IMR-90 (cell line): ENCODE data around the gene SEZ6L2. TPM values are rescaled to one million over a fixed set of nuclear protein-coding genes. Genes with fewer than 3 reads are reported as not detected.

ENCODE experiments used
- ATAC-seq: fragments of 200-7000 bp; cut with Tn5 transposase; 2 replicates; pipeline ENCODE4 v1.9.1; 2020; ENCODE audit warnings: low read depth, mild to moderate bottlenecking, moderate library complexity
- BruUV-seq: library from RNA; stranded (reverse); fragments of 400-500 nt; replicated peaks from 2 replicates; lab custom pipeline; 2021; lab: Mats Ljungman, UMichigan
- CTCF ChIA-PET: fragments of 300-600 bp; formaldehyde crosslinking; extraction: SDS; loops from one replicate; lab custom pipeline; 2021; ENCODE audit warnings: antibody characterized with exemption; lab: Yijun Ruan, JAX
- POLR2A ChIA-PET: fragments of 300-600 bp; sonication (Branson Sonifier 250); formaldehyde crosslinking; loops from one replicate; lab custom pipeline; 2022; ENCODE audit warnings: antibody characterized with exemption; ENCODE audit not compliant: unreplicated experiment; lab: Charles Lee
- DNase-seq: peaks from one replicate; pipeline ENCODE4 v3.0.0; 2013
- H2AFZ ChIP-seq: replicated peaks from 2 replicates; pipeline ENCODE3; 2013; ENCODE audit warnings: low read length, mild to moderate bottlenecking; ENCODE audit not compliant: poor library complexity
- H2AK5ac ChIP-seq: 2 replicates; pipeline ENCODE4 v1.6.1; 2013; ENCODE audit warnings: low read depth, low read length, inconsistent platforms
- H2AK9ac ChIP-seq: replicated peaks from 2 replicates; pipeline ENCODE3; 2013; ENCODE audit warnings: mild to moderate bottlenecking, low read depth, low read length, moderate library complexity; ENCODE audit not compliant: poor library complexity
- H2BK120ac ChIP-seq: 2 replicates; pipeline ENCODE4 v1.6.1; 2013; ENCODE audit warnings: low read depth, low read length, inconsistent platforms
- H2BK15ac ChIP-seq: 3 replicates; pipeline ENCODE4 v1.6.1; 2013; ENCODE audit warnings: low read depth, low read length, inconsistent platforms
- H2BK20ac ChIP-seq: 2 replicates; pipeline ENCODE4 v1.6.1; 2013; ENCODE audit warnings: low read depth, mild to moderate bottlenecking, inconsistent platforms, low read length, moderate library complexity
- H2BK5ac ChIP-seq: 2 replicates; pipeline ENCODE4 v1.6.1; 2013; ENCODE audit warnings: mild to moderate bottlenecking, low read depth, low read length, inconsistent platforms; ENCODE audit not compliant: poor library complexity, severe bottlenecking
- H3K14ac ChIP-seq: replicated peaks from 2 replicates; pipeline ENCODE4 v1.6.1; 2013; ENCODE audit warnings: low read depth, low read length, inconsistent platforms
- H3K18ac ChIP-seq: 2 replicates; pipeline ENCODE4 v1.6.1; 2013; ENCODE audit warnings: low read depth, low read length, control low read depth
- H3K23ac ChIP-seq: 2 replicates; pipeline ENCODE4 v1.6.1; 2013; ENCODE audit warnings: low read depth, low read length, inconsistent platforms
- H3K27ac ChIP-seq: 2 replicates; pipeline ENCODE4 v1.5.1; 2013; ENCODE audit warnings: mild to moderate bottlenecking, control low read depth, low read length; ENCODE audit not compliant: insufficient read depth
- H3K27me3 ChIP-seq: 2 replicates; pipeline ENCODE4 v1.6.1; 2013; ENCODE audit warnings: low read length; ENCODE audit not compliant: control insufficient read depth, insufficient read depth
- H3K36me3 ChIP-seq: 2 replicates; pipeline ENCODE4 v1.6.1; 2013; ENCODE audit warnings: low read length, mixed read lengths; ENCODE audit not compliant: control insufficient read depth, insufficient read depth
- H3K4ac ChIP-seq: 2 replicates; pipeline ENCODE4 v1.6.1; 2013; ENCODE audit warnings: low read depth, low read length, inconsistent platforms
- H3K4me1 ChIP-seq: 2 replicates; pipeline ENCODE4 v1.6.1; 2013; ENCODE audit warnings: low read length, mixed read lengths; ENCODE audit not compliant: control insufficient read depth, insufficient read depth
- H3K4me2 ChIP-seq: 2 replicates; pipeline ENCODE4 v1.6.1; 2013; ENCODE audit warnings: low read depth, mild to moderate bottlenecking, control low read depth, low read length, moderate library complexity
- H3K4me3 ChIP-seq: 2 replicates; pipeline ENCODE4 v1.5.1; 2013; ENCODE audit warnings: low read depth, mild to moderate bottlenecking, control low read depth, low read length, moderate library complexity; ENCODE audit not compliant: insufficient read depth
- H3K56ac ChIP-seq: 2 replicates; pipeline ENCODE4 v1.6.1; 2013; ENCODE audit warnings: low read length, inconsistent platforms; ENCODE audit not compliant: insufficient read depth; ENCODE audit errors: extremely low read depth
- H3K79me1 ChIP-seq, 2 experiments: 2 replicates each; pipeline ENCODE4 v1.6.1; 2013; ENCODE audit warnings: low read length in 2 of 2, inconsistent platforms in 1 of 2, low read depth in 1 of 2
- H3K9ac ChIP-seq: 2 replicates; pipeline ENCODE4 v1.6.1; 2013; ENCODE audit warnings: low read depth, low read length, control low read depth
- H3K9me1 ChIP-seq: 2 replicates; pipeline ENCODE4 v1.6.1; 2013; ENCODE audit warnings: low read length, inconsistent platforms; ENCODE audit not compliant: insufficient read depth
- H3K9me3 ChIP-seq: 2 replicates; pipeline ENCODE4 v1.6.1; 2013; ENCODE audit warnings: low read length; ENCODE audit not compliant: control insufficient read depth, insufficient read depth
- H4K20me1 ChIP-seq: 2 replicates; pipeline ENCODE4 v1.6.1; 2013; ENCODE audit warnings: low read length, inconsistent platforms; ENCODE audit not compliant: insufficient read depth
- H4K5ac ChIP-seq: 2 replicates; pipeline ENCODE4 v1.6.1; 2013; ENCODE audit warnings: mild to moderate bottlenecking, low read depth, low read length, control low read depth
- H4K8ac ChIP-seq, 2 experiments: 2 replicates each; pipeline ENCODE4 v1.6.1; 2013; ENCODE audit warnings: low read depth in 2 of 2, low read length in 2 of 2, control low read depth in 1 of 2, inconsistent platforms in 1 of 2
- H4K91ac ChIP-seq: 2 replicates; pipeline ENCODE4 v1.6.1; 2013; ENCODE audit warnings: low read depth, low read length, inconsistent platforms; ENCODE audit not compliant: insufficient read depth
- BHLHE40 ChIP-seq: fragments of 150-350 bp; IDR thresholded peaks from 2 replicates; pipeline ENCODE4 v1.6.1; 2016; ENCODE audit warnings: mild to moderate bottlenecking, low read depth, low read length
- CHD1 ChIP-seq: IDR thresholded peaks from 2 replicates; pipeline ENCODE4 v1.6.1; 2012; ENCODE audit warnings: low read depth, low read length, improper control_type of control experiment
- FOS ChIP-seq: fragments of 150-350 bp; IDR thresholded peaks from 2 replicates; pipeline ENCODE4 v1.6.1; 2016; ENCODE audit warnings: low read depth, low read length
- MAZ ChIP-seq: IDR thresholded peaks from 2 replicates; pipeline ENCODE4 v1.6.1; 2012; ENCODE audit warnings: low read depth, mild to moderate bottlenecking, low read length, improper control_type of control experiment, moderate library complexity, borderline replicate concordance
- MXI1 ChIP-seq: IDR thresholded peaks from 2 replicates; pipeline ENCODE4 v1.6.1; 2012; ENCODE audit warnings: low read depth, mild to moderate bottlenecking, low read length, moderate library complexity, borderline replicate concordance
- NFE2L2 ChIP-seq: fragments of 150-350 bp; IDR thresholded peaks from 2 replicates; pipeline ENCODE4 v1.6.1; 2016; ENCODE audit warnings: low read depth, mild to moderate bottlenecking, low read length
- POLR2A ChIP-seq: IDR thresholded peaks from 2 replicates; pipeline ENCODE4 v1.6.1; 2012; ENCODE audit warnings: mild to moderate bottlenecking, low read depth, low read length
- RAD21 ChIP-seq: IDR thresholded peaks from 2 replicates; pipeline ENCODE4 v1.6.1; 2012; ENCODE audit warnings: low read length, improper control_type of control experiment
- RCOR1 ChIP-seq: IDR thresholded peaks from 2 replicates; pipeline ENCODE4 v1.6.1; 2012; ENCODE audit warnings: mild to moderate bottlenecking, low read length, improper control_type of control experiment; ENCODE audit not compliant: insufficient replicate concordance
- RFX5 ChIP-seq: IDR thresholded peaks from 2 replicates; pipeline ENCODE4 v1.8.0; 2012; ENCODE audit warnings: low read depth, mild to moderate bottlenecking, low read length, moderate library complexity
- WGBS, 2 experiments: methylation state at CpG; one replicate each; pipeline versions ENCODE4 v1.1.5 to v1.1.7; 2013; ENCODE audit warnings: missing lambda C conversion rate in 2 of 2; ENCODE audit not compliant: insufficient read length in 1 of 2; ENCODE audit errors: extremely low coverage in 2 of 2; 5-methylcytosine and 5-hydroxymethylcytosine counted together
- dilution Hi-C: fragments of 300-500 bp; cut with HindIII; formaldehyde crosslinking; loops from one replicate; pipeline ENCODE4 v1.14.3; 2018; ENCODE audit warnings: low sequenced_read_pairs; ENCODE audit not compliant: unreplicated experiment
- in situ Hi-C: fragments of 300-500 bp; cut with MboI; formaldehyde crosslinking; loops from 3 replicates; pipeline ENCODE4 v1.14.3; 2019; ENCODE audit warnings: low sequenced_read_pairs, inconsistent platforms, mixed read lengths
- intact Hi-C: fragments of 100-400 bp; cut with micrococcal nuclease; formaldehyde crosslinking; loops from 2 replicates; pipeline ENCODE4 v1.10.0; 2022
- polyA plus RNA-seq, 3 experiments: library from polyadenylated mRNA; depleted of rRNA; stranded (reverse); fragments of >200 nt; gene quantifications; 2 replicates each; pipeline ENCODE4 v1.2.3, GENCODE V29; 2012; ENCODE audit warnings: low replicate concordance in 1 of 3
- total RNA-seq: library from RNA; depleted of rRNA; stranded (reverse); fragments of >200 nt; gene quantifications from 2 replicates; pipeline ENCODE4 v1.2.3, GENCODE V29; 2012
- TF ChIP-seq, protein P1 (sequence below): fragments of 150-350 bp; IDR thresholded peaks from 2 replicates; pipeline ENCODE4 v1.6.1; 2017; ENCODE audit warnings: mild to moderate bottlenecking, antibody characterized with exemption, low read length, low read depth
- TF ChIP-seq, protein P2 (sequence below): conservative IDR thresholded peaks from 2 replicates; pipeline ENCODE4 v1.5.1; 2012; ENCODE audit warnings: mild to moderate bottlenecking, low read depth, low read length, improper control_type of control experiment
- TF ChIP-seq, protein P3 (sequence below): fragments of 150-350 bp; IDR thresholded peaks from 2 replicates; pipeline ENCODE4 v1.6.1; 2016; ENCODE audit warnings: low read depth, mild to moderate bottlenecking, low read length, moderate library complexity, borderline replicate concordance

SEZ6L2 gene
- total and polyA plus RNA-seq, 2 of the 4 experiments (the other 2 are of a cell fraction), result 0.72 to 10.5 TPM

DNA sequence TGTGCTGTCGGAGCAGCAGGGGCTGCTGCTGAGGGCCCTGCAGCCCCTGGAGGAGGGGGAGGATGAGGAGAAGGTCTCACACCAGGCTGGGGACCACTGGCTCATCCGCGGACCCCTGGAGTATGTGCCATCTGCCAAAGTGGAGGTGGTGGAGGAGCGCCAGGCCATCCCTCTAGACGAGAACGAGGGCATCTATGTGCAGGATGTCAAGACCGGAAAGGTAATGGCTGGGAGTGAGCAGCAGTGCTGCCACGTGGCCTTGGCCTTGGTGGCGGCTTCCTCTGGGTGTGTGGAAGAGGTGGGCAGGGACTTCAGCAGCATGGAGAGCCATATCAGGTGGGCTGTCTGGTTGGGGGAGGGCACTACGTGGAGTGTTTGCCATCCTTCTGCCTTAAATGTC lies 59.1 kb downstream of the SEZ6L2 start:
- Histone ChIP-seq H3K79me1 (peaks cover 9 to 46% of the 10 kb centered on the region in 2 experiments; a peak in 2 of 4 replicates), H3K18ac (no peak overlapping the region), H3K9me3 (no peaks in the 10 kb centered on the region), H3K36me3 (peaks cover 76% of the 10 kb centered on the region), H2BK15ac (no peak overlapping the region), H4K20me1 (no peaks in the 10 kb centered on the region; the same call in 1 of the 2 replicates), H3K56ac (no peak overlapping the region), H2BK20ac (no peak overlapping the region), H3K27me3 (no peaks in the 10 kb centered on the region), H2AK9ac (no peak overlapping the region), H3K23ac (no peak overlapping the region), H2AFZ (no peak overlapping the region), H3K4me3 (no peak overlapping the region), H2BK5ac (no peak overlapping the region), H4K8ac (no peak overlapping the region), H3K4me2 (no peak overlapping the region), H3K14ac (no peak overlapping the region), H3K4ac (no peak overlapping the region), H4K91ac (no peak overlapping the region), H4K5ac (no peak overlapping the region), H3K9me1 (no peaks in the 10 kb centered on the region; the same call in 1 of the 2 replicates), H2AK5ac (no peak overlapping the region), H3K4me1 (no peaks in the 10 kb centered on the region; the same call in none of the 2 replicates), H2BK120ac (no peak overlapping the region), H3K27ac (no peak overlapping the region), H3K9ac (no peak overlapping the region)
- ATAC-seq (no peak), DNase-seq (no peak)
- in situ Hi-C loops (no loop called here), dilution Hi-C loops (no loop called here), intact Hi-C loops (no loop called here)
- TF ChIP-seq MXI1, result no peak
- TF ChIP-seq NFE2L2, result no peak
- no peak for TF ChIP-seq RFX5
- TF ChIP-seq MAZ, result no peak
- no peak for TF ChIP-seq POLR2A
- TF ChIP-seq, protein P1, sequence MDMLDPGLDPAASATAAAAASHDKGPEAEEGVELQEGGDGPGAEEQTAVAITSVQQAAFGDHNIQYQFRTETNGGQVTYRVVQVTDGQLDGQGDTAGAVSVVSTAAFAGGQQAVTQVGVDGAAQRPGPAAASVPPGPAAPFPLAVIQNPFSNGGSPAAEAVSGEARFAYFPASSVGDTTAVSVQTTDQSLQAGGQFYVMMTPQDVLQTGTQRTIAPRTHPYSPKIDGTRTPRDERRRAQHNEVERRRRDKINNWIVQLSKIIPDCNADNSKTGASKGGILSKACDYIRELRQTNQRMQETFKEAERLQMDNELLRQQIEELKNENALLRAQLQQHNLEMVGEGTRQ, result no peak
- no peak for TF ChIP-seq RCOR1
- TF ChIP-seq, protein P2, sequence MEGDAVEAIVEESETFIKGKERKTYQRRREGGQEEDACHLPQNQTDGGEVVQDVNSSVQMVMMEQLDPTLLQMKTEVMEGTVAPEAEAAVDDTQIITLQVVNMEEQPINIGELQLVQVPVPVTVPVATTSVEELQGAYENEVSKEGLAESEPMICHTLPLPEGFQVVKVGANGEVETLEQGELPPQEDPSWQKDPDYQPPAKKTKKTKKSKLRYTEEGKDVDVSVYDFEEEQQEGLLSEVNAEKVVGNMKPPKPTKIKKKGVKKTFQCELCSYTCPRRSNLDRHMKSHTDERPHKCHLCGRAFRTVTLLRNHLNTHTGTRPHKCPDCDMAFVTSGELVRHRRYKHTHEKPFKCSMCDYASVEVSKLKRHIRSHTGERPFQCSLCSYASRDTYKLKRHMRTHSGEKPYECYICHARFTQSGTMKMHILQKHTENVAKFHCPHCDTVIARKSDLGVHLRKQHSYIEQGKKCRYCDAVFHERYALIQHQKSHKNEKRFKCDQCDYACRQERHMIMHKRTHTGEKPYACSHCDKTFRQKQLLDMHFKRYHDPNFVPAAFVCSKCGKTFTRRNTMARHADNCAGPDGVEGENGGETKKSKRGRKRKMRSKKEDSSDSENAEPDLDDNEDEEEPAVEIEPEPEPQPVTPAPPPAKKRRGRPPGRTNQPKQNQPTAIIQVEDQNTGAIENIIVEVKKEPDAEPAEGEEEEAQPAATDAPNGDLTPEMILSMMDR, result no peak
- TF ChIP-seq RAD21, result no peak
- TF ChIP-seq BHLHE40, result no peak
- TF ChIP-seq CHD1, result no peak
- no peak for TF ChIP-seq FOS
- TF ChIP-seq, protein P3, sequence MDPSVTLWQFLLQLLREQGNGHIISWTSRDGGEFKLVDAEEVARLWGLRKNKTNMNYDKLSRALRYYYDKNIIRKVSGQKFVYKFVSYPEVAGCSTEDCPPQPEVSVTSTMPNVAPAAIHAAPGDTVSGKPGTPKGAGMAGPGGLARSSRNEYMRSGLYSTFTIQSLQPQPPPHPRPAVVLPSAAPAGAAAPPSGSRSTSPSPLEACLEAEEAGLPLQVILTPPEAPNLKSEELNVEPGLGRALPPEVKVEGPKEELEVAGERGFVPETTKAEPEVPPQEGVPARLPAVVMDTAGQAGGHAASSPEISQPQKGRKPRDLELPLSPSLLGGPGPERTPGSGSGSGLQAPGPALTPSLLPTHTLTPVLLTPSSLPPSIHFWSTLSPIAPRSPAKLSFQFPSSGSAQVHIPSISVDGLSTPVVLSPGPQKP, result no peak
- CTCF ChIA-PET, result no interaction called here
- BruUV-seq, result no TSS peak
- 50% methylated on average over 2 of the region's 10 CpGs; no CpG with 5 or more reads in 1 of the 2 experiments for WGBS, 2 experiments
- POLR2A ChIA-PET, result no interaction called here
